HG02678 (cell line): ENCODE data around the gene MBD3.
A peak's percentile ranks its signal among the peaks of the same experiment; 100 is the strongest.

ENCODE experiments used
- ATAC-seq: cut with Tn5 transposase; IDR thresholded peaks from one replicate; pipeline ENCODE4 v1.9.1; 2021; ENCODE audit warnings: mild to moderate bottlenecking, moderate library complexity; ENCODE audit not compliant: unreplicated experiment

Gene MBD3

GRCh38 chr19:1601613-1602064, 9.0 kb upstream of the MBD3 start:
- ATAC-seq = no peak

GRCh38 chr19:1599460-1599846, 6.8 kb upstream of the MBD3 start:
- ATAC-seq = no peak

GRCh38 chr19:1598777-1599459, 6.3 kb upstream of the MBD3 start:
- no peak for ATAC-seq

GRCh38 chr19:1593501-1593772, 772 bp upstream of the MBD3 start:
- no peak for ATAC-seq

GRCh38 chr19:1592024-1592754, 476 bp downstream of the MBD3 start:
- ATAC-seq = peak; percentile 71

- ATAC-seq = no peak
These were observed 1.1 kb downstream of the MBD3 start for GRCh38 chr19:1591421-1592023.

- ATAC-seq = no peak
These were observed 1.8 kb downstream of the MBD3 start for GRCh38 chr19:1590641-1591397.

GRCh38 chr19:1587872-1588271, 4.8 kb downstream of the MBD3 start:
- ATAC-seq = no peak

- ATAC-seq = no peak
These were observed 7.5 kb downstream of the MBD3 start for GRCh38 chr19:1585243-1585580.

- no peak for ATAC-seq
These were observed 8.0 kb downstream of the MBD3 start for GRCh38 chr19:1584500-1585242.

- no peak for ATAC-seq
These were observed 10.5 kb downstream of the MBD3 start for GRCh38 chr19:1582201-1582600.

- no peak for ATAC-seq
These were observed 11.7 kb downstream of the MBD3 start for GRCh38 chr19:1580957-1581356.

- ATAC-seq = no peak
These were observed 12.3 kb downstream of the MBD3 start for GRCh38 chr19:1580382-1580781.

GRCh38 chr19:1579222-1579621, 13.4 kb downstream of the MBD3 start:
- ATAC-seq = no peak

- no peak for ATAC-seq
These were observed 14.6 kb downstream of the MBD3 start for GRCh38 chr19:1577929-1578618.

- no peak for ATAC-seq
These were observed 15.4 kb downstream of the MBD3 start for GRCh38 chr19:1577090-1577928.

GRCh38 chr19:1576242-1577089, 16.2 kb downstream of the MBD3 start:
- no peak for ATAC-seq

GRCh38 chr19:1575323-1576241, 17.1 kb downstream of the MBD3 start:
- ATAC-seq = no peak
